Gastrocnemius medialis (tissue), 4 donors: Measurements from ENCODE around the gene CXCL9.

Source experiments
- CTCF ChIP-seq, 5 experiments: fragments of 450-650 bp in 3 of 5; fragments of 200-600 bp in 2 of 5; sonication (generic) in 2 of 5; IDR thresholded peaks in 4 of 5; conservative IDR thresholded peaks in 1 of 5; 1 replicate in 4 of 5; 2 replicates in 1 of 5; pipeline ENCODE4 v1.5.1; 2016 to 2019; ENCODE audit warnings: antibody characterized with exemption in 5 of 5, mild to moderate bottlenecking in 3 of 5, moderate library complexity in 3 of 5
- POLR2A ChIP-seq, 2 donors: fragments of 450-650 bp; IDR thresholded peaks; one replicate each; pipeline ENCODE4 v1.6.1; 2017; ENCODE audit warnings: antibody characterized with exemption in 2 of 2, mild to moderate bottlenecking in 2 of 2, moderate library complexity in 2 of 2

- no peak for TF ChIP-seq CTCF (IDR thresholded peaks at IDR 0.05 in 4 of 5, conservative IDR thresholded peaks at IDR 0.05 in 1 of 5)
- no peak for TF ChIP-seq POLR2A (IDR thresholded peaks at IDR 0.05)
Measured at GRCh38 chr4:76035141-76035540, 27.8 kb upstream of the CXCL9 start.
